Mucosa of descending colon (tissue), 3 donors: ENCODE data around the gene FAM32A. TPM values are rescaled to one million over a fixed set of nuclear protein-coding genes. Genes with fewer than 3 reads are reported as not detected.

Experiments
- ATAC-seq: fragments of 200-7000 bp; cut with Tn5 transposase; one replicate; pipeline ENCODE4 v1.9.1; 2020; ENCODE audit warnings: mild to moderate bottlenecking, moderate library complexity
- DNase-seq, 3 donors: peaks; one replicate each; pipeline ENCODE4 v3.0.0-alpha.2; 2020
- H3K36me3 ChIP-seq: fragments of 200-600 bp; one replicate; pipeline ENCODE4 v1.8.0; 2021; ENCODE audit warnings: low read depth, mild to moderate bottlenecking
- H3K4me1 ChIP-seq: fragments of 200-600 bp; one replicate; pipeline ENCODE4 v1.8.0; 2021; ENCODE audit warnings: low read depth, mild to moderate bottlenecking
- H3K4me3 ChIP-seq: fragments of 200-600 bp; one replicate; pipeline ENCODE4 v1.8.0; 2021; ENCODE audit warnings: mild to moderate bottlenecking
- H3K9me3 ChIP-seq: fragments of 200-600 bp; one replicate; pipeline ENCODE4 v1.8.0; 2021; ENCODE audit warnings: mild to moderate bottlenecking
- CTCF ChIP-seq: fragments of 200-600 bp; IDR thresholded peaks from one replicate; pipeline ENCODE4 v1.8.0; 2022; ENCODE audit warnings: antibody characterized with exemption, mild to moderate bottlenecking
- intact Hi-C, 2 donors: fragments of 100-400 bp; cut with DNase I in 1 of 2; cut with micrococcal nuclease in 1 of 2; formaldehyde crosslinking; loops; one replicate each; pipeline versions ENCODE4 v1.11.0 to v1.11.1; 2022; cut with DNase I, micrococcal nuclease
- total RNA-seq, 3 donors: library from RNA; stranded (reverse); fragmentation: NEBNext Ultra II Directional in 2 of 3; extraction: Animal tissue kit (Norgen Biotek cat#: 25700) in 2 of 3; gene quantifications; one replicate each; pipeline versions ENCODE4 v1.2.1 to v1.2.4, GENCODE V29; 2021 to 2023
- donor health status: DM: no; HTN: no; CAD: no; lungs with moderate emphysema.
- donor health status: DM: no; HTN: no; CAD: no.
- donor health status: DM: no; HTN: yes; CAD: no.

Gene FAM32A
- total RNA-seq, 3 donors from 2014 or later: 77.1 to 88.3 (median 77.8) TPM

- ATAC-seq: no peak
- no peak for DNase-seq
- Histone ChIP-seq H3K36me3 (no peaks in the 10 kb centered on the region), H3K4me1 (no peaks in the 10 kb centered on the region), H3K4me3 (no peak overlapping the region), H3K9me3 (no peaks in the 10 kb centered on the region)
- intact Hi-C loops: no loop called here
- TF ChIP-seq CTCF: no peak
Measured at GRCh38 chr19:16233081-16233776, 48.0 kb downstream of the FAM32A start.

GRCh38 chr19:16233836-16234551 lies 48.8 kb downstream of the FAM32A start:
- ATAC-seq: no peak
- no peak overlapping the region for H3K4me3 ChIP-seq
- no peaks in the 10 kb centered on the region for H3K9me3 ChIP-seq
- intact Hi-C loops: no loop called here
- DNase-seq: no peak
- TF ChIP-seq CTCF: no peak
- no peaks in the 10 kb centered on the region for H3K4me1 ChIP-seq
- H3K36me3 ChIP-seq: no peaks in the 10 kb centered on the region

DNA sequence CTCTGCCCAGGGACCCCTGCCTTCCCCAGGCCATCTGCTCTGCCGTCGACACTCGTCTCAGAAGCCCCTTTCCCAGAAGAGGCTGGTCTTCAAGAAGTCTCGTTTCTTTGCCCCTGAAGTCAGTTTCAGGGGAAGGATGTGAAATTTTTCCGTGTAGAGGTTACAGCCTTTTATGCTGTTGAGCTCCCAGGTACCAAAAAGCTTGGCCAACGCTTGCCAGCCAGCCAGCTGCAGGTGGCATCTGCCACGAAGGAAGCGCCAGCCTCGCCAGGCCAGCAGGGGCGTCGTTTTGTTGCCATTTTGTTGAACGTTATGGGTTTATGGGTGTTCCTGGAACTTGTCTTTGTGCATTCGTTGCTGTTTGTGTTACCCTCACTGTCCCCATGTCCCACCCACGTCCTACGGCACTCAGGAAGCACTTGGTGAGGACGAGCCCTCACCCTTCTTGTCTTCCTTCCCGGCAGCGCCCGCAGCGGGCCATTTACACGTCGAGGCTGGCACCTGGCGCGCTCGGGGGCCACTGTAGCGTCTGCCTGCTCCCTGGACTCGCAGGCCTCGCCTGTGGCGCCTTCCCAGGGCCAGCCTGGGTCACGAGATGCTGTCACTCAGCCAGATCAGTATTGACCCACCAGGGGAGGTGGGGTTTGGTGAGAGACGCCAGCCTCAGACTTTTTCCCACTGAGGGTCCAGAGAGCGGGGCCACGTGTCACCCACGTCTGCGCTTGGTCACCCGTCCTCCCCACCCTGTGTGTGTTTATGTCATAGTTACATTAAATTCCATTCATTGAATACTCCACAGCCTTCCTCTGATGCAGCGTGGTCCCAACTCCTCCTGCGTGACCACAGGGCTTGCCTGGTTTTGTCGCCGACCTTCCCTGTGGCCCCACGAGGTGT lies 49.6 kb downstream of the FAM32A start:
- Histone ChIP-seq H3K4me3 (no peak overlapping the region), H3K4me1 (no peaks in the 10 kb centered on the region), H3K9me3 (no peaks in the 10 kb centered on the region), H3K36me3 (no peaks in the 10 kb centered on the region)
- DNase-seq (no peak), ATAC-seq (no peak)
- no peak for TF ChIP-seq CTCF
- intact Hi-C loops: no loop called here

DNA sequence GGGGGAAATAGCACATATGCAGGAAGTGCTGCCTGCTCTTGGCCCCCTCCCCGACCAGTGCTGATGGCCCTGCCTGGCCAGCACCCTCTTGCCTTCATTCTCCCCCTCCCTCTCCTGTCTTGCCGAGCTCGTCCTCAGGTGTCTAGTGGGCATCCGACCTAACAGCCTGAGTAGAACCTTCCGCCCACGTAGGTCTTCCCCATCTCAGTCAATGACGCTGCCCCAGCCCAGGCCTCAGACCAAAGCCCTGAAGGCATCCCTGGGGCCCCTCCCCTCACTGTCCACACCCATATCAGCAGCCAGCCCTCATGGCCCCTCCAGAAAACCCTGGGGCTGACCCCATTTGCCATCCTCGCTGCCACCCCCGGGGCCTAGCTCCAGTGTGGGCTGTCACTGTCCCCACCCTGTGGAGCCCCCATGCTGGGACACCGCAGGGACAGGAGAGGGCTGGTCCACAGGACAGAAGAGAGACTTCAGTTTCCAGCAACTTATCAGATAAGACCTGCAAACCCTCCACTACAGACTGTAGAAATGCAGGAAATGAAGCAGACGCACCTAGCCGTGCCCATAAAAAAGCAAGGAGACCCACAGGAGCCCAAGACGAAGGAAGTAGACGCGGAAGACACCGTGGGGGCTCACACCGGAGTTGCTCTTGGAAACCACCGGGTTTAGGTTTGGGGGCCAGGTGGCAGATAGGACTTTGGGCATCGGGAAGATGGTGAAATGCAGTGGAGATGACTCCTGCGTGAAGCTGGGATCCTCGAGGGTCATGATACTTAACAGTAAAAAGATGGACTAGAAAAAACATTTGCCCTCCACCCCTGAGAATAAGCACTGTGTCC lies 50.8 kb downstream of the FAM32A start:
- intact Hi-C loops: no loop called here
- DNase-seq: no peak
- no peaks in the 10 kb centered on the region for H3K36me3 ChIP-seq

More for the DNA sequence above, 50.8 kb downstream of the FAM32A start:
- Histone ChIP-seq H3K9me3 (no peaks in the 10 kb centered on the region), H3K4me1 (peaks cover 2% of the 10 kb centered on the region), H3K4me3 (no peak overlapping the region)
- no peak for TF ChIP-seq CTCF
- no peak for ATAC-seq

Other genes with a start within 250 kb of the FAM32A start
- not detected for gene OR10H4, start 236.4 kb upstream of the FAM32A start, total RNA-seq
- 100 to 1,000 TPM; 205 to 373 (median 333) TPM for gene TPM4, start 108.9 kb upstream of the FAM32A start, total RNA-seq
- gene RAB8A, start 73.5 kb upstream of the FAM32A start, total RNA-seq: 100 to 1,000 TPM in 2 of 3 donors, 10 to 100 TPM in 1; 85.5 to 129 (median 119) TPM
- gene HSH2D, start 41.7 kb upstream of the FAM32A start, total RNA-seq: 10 to 100 TPM in 2 of 3 donors, 1 to 10 TPM in 1; 8.6 to 23.0 (median 21.5) TPM
- not detected for gene CIB3, start 11.9 kb upstream of the FAM32A start, total RNA-seq
- gene AP1M1, start 12.5 kb downstream of the FAM32A start, total RNA-seq: 10 to 100 TPM; 26.3 to 59.3 (median 33.2) TPM
- gene KLF2, start 139.4 kb downstream of the FAM32A start, total RNA-seq: 10 to 100 TPM in 2 of 3 donors, 1 to 10 TPM in 1; 8.1 to 29.5 (median 23.4) TPM